Ramos (cell line): ENCODE measurements around the gene ARFGEF2.
"Not testable (repeated sequence)": the region's sequence is repeated elsewhere in the genome, so short reads cannot be mapped to it uniquely, and the experiment has no call there.

Experiments
- in situ Hi-C: fragments of 300-500 bp; cut with MboI; formaldehyde crosslinking; loops from one replicate; pipeline ENCODE4 v1.14.3; 2022; ENCODE audit warnings: low sequenced_read_pairs; ENCODE audit not compliant: unreplicated experiment

ARFGEF2 gene

GRCh38 chr20:48921168-48921882, at the start of gene ARFGEF2:
Gene ARFGEF2, plus strand, starts transcription at chr20:48921711. Its CDS starts 179 bp downstream, at chr20:48921890.
- in situ Hi-C loops, result no loop called here

DNA sequence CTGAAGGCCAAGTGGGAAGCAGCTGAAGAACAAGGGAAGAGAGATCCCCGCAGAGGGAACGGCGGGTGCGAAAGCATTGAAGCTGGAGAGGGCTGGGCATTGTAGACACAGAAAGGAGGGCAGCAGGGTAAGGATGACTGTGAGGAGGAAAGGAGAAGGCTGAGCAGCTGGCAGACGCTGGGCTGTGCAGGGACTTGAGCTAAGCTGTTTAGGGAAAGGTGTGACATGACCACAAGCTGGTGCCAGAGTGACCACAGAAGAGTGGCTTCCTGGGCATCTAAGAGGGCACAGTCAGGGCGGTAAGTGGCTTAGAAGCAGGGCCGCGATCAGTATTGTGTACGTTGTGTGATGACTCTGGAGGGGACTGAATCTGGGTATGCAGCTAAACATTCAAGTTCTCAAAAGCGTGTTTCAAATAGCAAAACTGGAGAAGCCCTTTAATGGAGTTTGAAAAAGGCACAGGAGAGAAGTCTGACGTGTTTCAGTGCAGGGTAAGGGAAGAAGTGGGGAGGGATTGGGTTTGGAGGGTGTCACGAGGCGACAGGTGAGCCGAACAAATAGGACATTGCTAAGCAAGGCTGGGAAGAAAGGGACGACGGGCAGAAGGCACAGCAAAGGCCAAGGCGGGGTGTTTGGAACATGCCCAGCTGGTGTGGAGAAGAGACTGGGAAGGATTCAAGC, 46.1 kb upstream of the ARFGEF2 start:
- in situ Hi-C loops, result no loop called here

DNA sequence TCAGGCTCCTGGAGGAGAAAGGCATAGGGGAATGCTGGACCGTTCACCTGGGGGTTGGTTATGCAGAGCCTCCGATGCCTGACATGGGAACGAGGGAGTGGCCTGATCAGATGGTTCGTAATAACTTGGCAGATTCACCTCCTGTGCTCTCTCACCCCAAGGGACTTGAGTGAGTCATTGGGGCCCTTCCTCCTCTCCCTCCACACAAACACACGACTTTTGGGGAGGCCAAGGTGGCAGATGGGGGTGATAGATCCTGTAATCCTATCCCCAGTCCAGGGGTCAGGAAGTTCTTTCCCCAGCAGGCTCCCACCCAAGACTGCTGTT, 45.6 kb upstream of the ARFGEF2 start:
- in situ Hi-C loops, result no loop called here

GRCh38 chr20:48877304-48877703, 44.2 kb upstream of the ARFGEF2 start:
- in situ Hi-C loops, result no loop called here

GRCh38 chr20:48878534-48879248, 42.8 kb upstream of the ARFGEF2 start:
- in situ Hi-C loops, result no loop called here

DNA sequence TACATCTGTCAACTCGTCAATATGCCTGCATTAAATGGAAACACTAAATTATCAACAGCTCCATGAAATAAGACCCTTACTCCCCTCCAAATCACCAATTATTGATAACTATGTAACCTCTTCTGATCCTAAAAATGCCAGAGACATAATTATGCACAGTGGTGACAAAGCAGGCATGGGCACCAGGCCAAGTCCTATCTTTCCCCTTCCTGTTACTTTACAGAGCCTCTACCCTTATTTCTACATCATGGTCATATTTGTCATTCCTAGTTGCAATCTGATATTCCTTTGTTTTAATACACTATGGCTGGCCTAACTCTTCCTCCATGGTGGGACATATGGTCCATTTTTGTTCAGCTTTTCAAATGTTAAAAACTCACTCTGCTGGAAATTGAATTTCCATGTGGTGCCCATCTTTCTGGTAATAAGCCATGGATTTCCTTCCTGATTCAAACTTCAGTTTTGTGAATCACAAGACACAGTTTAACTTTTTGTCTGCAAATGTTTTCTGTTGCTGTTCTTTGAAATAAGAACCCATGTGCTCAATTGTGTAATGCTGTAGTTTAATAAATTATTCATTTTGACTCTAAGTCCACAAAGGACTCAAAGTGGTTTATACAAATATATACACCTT, 41.8 kb upstream of the ARFGEF2 start:
- in situ Hi-C loops, result no loop called here

DNA sequence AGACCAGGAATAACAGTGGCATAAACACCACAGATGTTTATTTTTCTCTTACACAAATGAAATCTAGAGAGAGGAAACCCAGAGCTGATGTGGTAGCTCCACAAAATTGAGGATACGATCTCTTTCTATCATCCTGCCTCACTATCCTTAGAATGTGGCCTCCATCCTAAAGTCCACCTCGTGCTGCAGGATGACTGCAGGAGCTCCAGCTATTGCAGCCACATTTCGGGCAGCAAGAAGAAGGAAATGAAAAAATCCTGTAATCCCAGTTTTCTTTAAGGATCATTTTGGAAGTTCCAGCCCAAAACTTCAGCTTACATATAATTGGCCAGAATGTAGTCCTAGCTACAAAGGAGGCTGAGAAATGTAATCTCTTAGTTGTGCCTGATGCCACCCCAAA, 41.2 kb upstream of the ARFGEF2 start:
- in situ Hi-C loops, result no loop called here

DNA sequence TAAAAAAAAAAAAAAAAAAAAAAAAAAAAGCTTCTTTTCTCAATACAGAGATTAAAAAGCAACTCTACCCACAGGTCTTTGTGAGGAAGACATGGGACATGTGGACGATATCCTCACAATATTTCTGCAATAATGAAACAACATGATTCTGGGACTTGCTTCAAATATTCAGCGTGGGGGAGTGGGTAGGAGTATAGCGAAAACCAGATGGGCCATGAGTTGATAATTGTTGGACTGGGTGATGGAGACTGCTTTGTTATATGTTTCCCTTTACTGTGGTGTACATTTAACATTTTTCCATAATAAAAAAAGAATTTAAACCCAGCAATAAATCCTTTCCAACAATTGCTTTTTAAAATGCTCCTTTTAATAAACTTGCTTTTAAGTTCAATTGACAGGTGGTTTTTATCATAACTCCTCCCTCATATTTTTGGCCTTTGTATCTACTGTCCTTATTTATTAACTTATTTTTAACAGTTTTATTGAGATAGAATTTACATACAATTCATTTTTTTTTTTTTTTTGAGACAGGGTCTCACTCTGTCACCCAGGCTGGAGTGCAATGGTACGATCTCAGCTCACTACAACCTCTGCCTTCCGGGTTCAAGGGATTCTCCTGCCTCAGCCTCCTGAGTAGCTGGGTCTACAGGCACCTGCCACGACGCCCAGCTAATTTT, 40.4 kb upstream of the ARFGEF2 start:
- in situ Hi-C loops, result no loop called here

- in situ Hi-C loops, result no loop called here
Measured at GRCh38 chr20:48885237-48885636, 36.3 kb upstream of the ARFGEF2 start.

GRCh38 chr20:48886194-48886593, 35.3 kb upstream of the ARFGEF2 start:
- in situ Hi-C loops, result no loop called here

GRCh38 chr20:48886811-48887210, 34.7 kb upstream of the ARFGEF2 start:
- in situ Hi-C loops, result no loop called here

- in situ Hi-C loops, result not testable (repeated sequence)
Measured at GRCh38 chr20:48888517-48888916, 33.0 kb upstream of the ARFGEF2 start.

- in situ Hi-C loops, result no loop called here
Measured at GRCh38 chr20:48889140-48889790, 32.2 kb upstream of the ARFGEF2 start.

GRCh38 chr20:48891235-48892048, 30.1 kb upstream of the ARFGEF2 start:
- in situ Hi-C loops, result no loop called here

DNA sequence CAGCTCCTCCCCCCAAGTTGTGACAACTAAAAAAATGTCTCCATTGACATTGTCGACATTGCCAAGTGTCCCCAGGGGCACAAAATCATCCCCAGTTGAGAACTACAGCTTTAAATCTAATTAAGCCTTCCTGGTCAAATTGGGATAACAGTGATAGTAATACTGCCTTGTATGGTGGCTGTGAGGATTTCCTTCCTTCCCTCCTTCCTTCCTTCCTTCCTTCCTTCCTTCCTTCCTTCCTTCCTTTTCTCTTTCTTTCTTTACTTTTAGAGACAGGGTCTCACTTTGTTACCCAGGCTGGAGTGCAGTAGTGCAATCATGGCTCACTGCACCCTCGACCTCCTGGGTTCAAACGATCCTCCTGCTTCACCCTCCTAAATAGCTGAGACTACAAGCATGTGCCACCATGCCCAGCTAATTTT, 29.5 kb upstream of the ARFGEF2 start:
- in situ Hi-C loops, result no loop called here

DNA sequence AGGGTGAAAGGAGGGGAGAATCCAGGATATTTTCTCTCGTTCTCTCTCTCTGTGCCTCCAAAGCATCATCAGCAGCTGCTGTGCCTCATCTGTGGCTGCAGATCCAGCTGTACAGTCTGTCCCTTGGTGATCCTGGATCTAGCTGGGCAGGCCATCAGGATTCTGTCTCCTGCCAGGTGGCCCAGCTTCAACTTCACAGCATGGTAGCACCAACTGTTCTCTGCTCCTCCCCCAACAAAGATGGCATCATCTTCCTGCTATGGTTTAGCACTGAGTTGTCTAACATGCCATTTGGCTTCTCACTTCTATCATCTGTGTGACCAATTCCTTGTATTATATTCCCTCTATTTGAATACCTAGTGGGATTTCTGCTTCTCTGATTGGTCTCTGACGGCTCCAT, 28.6 kb upstream of the ARFGEF2 start:
- in situ Hi-C loops, result no loop called here

GRCh38 chr20:48893374-48893773, 28.1 kb upstream of the ARFGEF2 start:
- in situ Hi-C loops, result no loop called here

- in situ Hi-C loops, result no loop called here
Measured at GRCh38 chr20:48897305-48898010, 24.1 kb upstream of the ARFGEF2 start.
